Cardiac fibroblast (primary cell): ENCODE results near the gene HMX3.

Source experiments
- DNase-seq, 2 donors: peaks; one replicate each; pipeline versions ENCODE4 v3.0.0 to v3.0.0-alpha.2; 2010; ENCODE audit warnings: low read depth in 2 of 2
- H3K4me3 ChIP-seq, 2 donors: replicated peaks in 1 of 2; 1 replicate in 1 of 2; 2 replicates in 1 of 2; pipeline ENCODE4 v1.5.1; 2011; ENCODE audit warnings: low read depth in 2 of 2, low read length in 2 of 2, mild to moderate bottlenecking in 2 of 2, moderate library complexity in 1 of 2
- CTCF ChIP-seq: IDR thresholded peaks from one replicate; pipeline ENCODE4 v1.5.1; 2011; ENCODE audit warnings: low read depth, mild to moderate bottlenecking, low read length, inconsistent platforms

The HMX3 gene

GRCh38 chr10:123180101-123181090 is 44.6 kb downstream of the HMX3 start:
- no peak for TF ChIP-seq CTCF
- DNase-seq, result no peak
- H3K4me3 ChIP-seq, result no peak overlapping the region

GRCh38 chr10:123183724-123184123 is 48.0 kb downstream of the HMX3 start:
- no peak for DNase-seq
- TF ChIP-seq CTCF, result no peak

GRCh38 chr10:123187781-123188180 is 52.0 kb downstream of the HMX3 start:
- DNase-seq, result no peak
- no peak overlapping the region for H3K4me3 ChIP-seq
- no peak for TF ChIP-seq CTCF

More at GRCh38 chr10:123183724-123184123, 48.0 kb downstream of the HMX3 start:
- H3K4me3 ChIP-seq, result no peak overlapping the region
